ENCODE measurements around the gene ASB10. TPM values are rescaled to one million over a fixed set of nuclear protein-coding genes. Genes with fewer than 3 reads are reported as not detected.

ASB10 gene
- total RNA-seq, 2 experiments from 2014 or later: not detected

GRCh38 chr7:151141855-151142685 is 45.0 kb downstream of the ASB10 start:
- Mint-ChIP-seq H3K9me3 (no peaks in the 10 kb centered on the region), H3K27me3 (no peaks in the 10 kb centered on the region), H3K4me3 (no peak overlapping the region), H3K36me3 (no peaks in the 10 kb centered on the region), H3K4me1 (no peaks in the 10 kb centered on the region), H3K27ac (no peak overlapping the region)
- DNase-seq: no peak

DNA sequence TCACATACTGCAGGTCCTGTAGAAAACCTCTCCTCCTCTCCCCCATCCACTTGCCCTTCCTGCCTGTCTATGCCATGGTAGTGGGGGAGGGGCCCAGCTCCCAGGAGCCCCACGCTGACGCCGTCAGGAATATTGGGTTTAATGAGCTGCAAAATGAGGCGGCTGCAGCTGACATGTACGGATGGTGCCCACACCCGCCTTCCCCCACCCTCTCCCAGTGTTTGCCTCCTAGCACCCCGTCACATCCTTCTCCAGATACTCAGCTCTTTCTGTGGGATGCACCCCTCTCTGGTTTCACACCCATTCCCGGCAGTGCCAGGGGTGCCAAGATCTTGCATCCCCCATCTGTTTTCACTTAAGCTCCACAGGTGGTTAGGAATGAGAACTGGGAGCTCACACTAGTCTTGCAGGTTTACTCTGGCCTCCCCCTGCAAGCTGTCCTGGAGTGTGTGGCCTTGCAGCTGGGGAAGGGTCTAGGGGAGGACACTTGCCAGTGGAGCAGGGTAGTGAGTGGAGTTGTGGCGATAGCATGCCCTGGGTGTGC is 45.7 kb downstream of the ASB10 start:
- Mint-ChIP-seq H3K27ac (no peak overlapping the region), H3K4me3 (no peak overlapping the region), H3K27me3 (no peaks in the 10 kb centered on the region), H3K9me3 (no peaks in the 10 kb centered on the region), H3K36me3 (no peaks in the 10 kb centered on the region), H3K4me1 (no peaks in the 10 kb centered on the region)
- no peak for DNase-seq

DNA sequence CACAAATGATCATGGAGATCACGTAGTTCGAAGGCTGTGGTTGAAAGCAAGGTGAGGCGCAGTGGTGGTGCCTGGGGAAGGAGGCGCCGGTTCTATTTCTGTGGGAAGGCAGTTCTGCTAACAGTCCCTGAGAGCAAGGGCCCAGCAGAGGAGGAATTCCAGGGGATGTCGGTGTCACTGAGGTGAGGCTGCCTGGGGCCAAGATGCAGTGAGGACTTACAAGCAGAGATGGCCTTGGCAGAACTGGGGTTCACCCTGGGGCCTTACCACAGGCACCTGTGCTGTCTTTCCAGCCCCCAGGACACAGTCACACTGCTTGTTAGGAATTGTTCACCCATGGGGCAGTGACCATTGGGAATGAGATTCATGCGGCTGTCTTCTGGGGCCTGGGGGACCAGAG is 46.2 kb downstream of the ASB10 start:
- H3K36me3 Mint-ChIP-seq: no peaks in the 10 kb centered on the region
- no peak for DNase-seq
- no peaks in the 10 kb centered on the region for H3K4me1 Mint-ChIP-seq
- H3K4me3 Mint-ChIP-seq: no peak overlapping the region
- H3K27ac Mint-ChIP-seq: no peak overlapping the region
- H3K9me3 Mint-ChIP-seq: no peaks in the 10 kb centered on the region
- H3K27me3 Mint-ChIP-seq: no peaks in the 10 kb centered on the region

DNA sequence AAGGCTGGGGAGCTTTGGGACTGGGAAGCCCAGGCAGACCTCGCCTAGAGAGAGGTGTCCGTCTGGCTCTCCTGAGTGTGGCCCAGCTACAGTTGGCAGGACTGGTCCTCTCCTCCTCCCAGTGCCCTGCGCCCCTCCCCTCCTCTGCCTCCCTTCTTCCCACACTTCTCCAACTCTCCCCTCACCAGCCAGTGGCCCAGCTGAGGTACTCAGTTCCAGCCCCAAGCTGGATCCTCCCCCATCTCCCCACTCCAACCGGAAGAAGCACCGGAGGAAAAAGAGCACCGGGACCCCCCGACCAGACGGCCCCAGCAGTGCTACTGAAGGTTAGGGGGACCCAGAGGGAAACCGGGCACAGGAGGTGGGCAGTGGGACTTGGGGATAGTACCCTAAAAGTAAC is 47.3 kb downstream of the ASB10 start:
- no peaks in the 10 kb centered on the region for H3K27me3 Mint-ChIP-seq
- H3K36me3 Mint-ChIP-seq: no peaks in the 10 kb centered on the region
- DNase-seq: no peak
- H3K4me3 Mint-ChIP-seq: no peak overlapping the region
- no peaks in the 10 kb centered on the region for H3K9me3 Mint-ChIP-seq
- no peaks in the 10 kb centered on the region for H3K4me1 Mint-ChIP-seq
- H3K27ac Mint-ChIP-seq: no peak overlapping the region

- Mint-ChIP-seq H3K4me1 (no peaks in the 10 kb centered on the region), H3K4me3 (no peak overlapping the region), H3K27me3 (no peaks in the 10 kb centered on the region), H3K9me3 (no peaks in the 10 kb centered on the region), H3K27ac (no peak overlapping the region), H3K36me3 (no peaks in the 10 kb centered on the region)
- DNase-seq: no peak
These were observed 47.8 kb downstream of the ASB10 start for GRCh38 chr7:151139071-151139790.

DNA sequence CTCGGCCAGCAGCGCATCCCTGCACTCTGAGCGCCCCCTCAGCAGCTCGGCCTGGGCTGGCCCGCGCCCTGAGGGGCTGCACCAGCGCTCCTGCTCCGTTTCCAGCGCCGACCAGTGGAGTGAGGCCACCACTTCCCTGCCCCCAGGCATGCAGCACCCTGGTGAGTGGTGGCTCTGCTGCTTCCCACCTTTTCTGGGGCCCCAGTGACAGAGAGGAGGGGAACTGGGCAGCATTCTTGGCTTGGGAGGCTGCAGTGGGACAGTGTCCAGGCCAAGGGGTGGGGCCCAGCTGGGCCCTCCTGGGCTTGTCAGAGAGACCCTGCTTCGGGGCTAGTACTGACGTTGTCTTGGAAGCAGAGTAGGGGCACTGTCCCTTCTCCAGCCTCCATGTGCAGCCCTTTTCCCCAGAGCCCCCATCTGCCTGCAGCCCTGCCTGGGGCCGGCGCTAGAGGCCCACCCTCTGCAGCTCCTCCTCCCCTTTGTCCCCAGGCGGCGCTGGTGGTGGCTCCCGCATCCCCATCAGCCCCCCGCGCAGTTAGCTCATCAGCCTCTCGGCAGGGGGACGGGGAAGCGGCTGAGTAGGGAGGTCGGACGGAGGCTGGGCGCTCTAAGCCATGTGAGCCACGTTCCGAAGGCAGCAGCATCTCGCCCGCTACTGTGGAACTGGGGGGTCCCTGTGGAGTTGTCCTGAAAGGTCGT is 48.7 kb downstream of the ASB10 start:
- Mint-ChIP-seq H3K4me3 (no peak overlapping the region), H3K4me1 (no peaks in the 10 kb centered on the region), H3K36me3 (no peaks in the 10 kb centered on the region), H3K27me3 (no peaks in the 10 kb centered on the region), H3K9me3 (no peaks in the 10 kb centered on the region), H3K27ac (no peak overlapping the region)
- no peak for DNase-seq

GRCh38 chr7:151137791-151138152 is 49.3 kb downstream of the ASB10 start:
- H3K4me1 Mint-ChIP-seq: no peaks in the 10 kb centered on the region
- no peak overlapping the region for H3K27ac Mint-ChIP-seq
- no peaks in the 10 kb centered on the region for H3K36me3 Mint-ChIP-seq
- H3K27me3 Mint-ChIP-seq: no peaks in the 10 kb centered on the region
- H3K4me3 Mint-ChIP-seq: no peak overlapping the region
- no peak for DNase-seq
- H3K9me3 Mint-ChIP-seq: no peaks in the 10 kb centered on the region

- no peak for DNase-seq
- Mint-ChIP-seq H3K27ac (no peak overlapping the region), H3K9me3 (no peaks in the 10 kb centered on the region), H3K4me1 (no peaks in the 10 kb centered on the region), H3K27me3 (no peaks in the 10 kb centered on the region), H3K4me3 (no peak overlapping the region), H3K36me3 (no peaks in the 10 kb centered on the region)
These were observed 49.9 kb downstream of the ASB10 start for GRCh38 chr7:151137076-151137675.

DNA sequence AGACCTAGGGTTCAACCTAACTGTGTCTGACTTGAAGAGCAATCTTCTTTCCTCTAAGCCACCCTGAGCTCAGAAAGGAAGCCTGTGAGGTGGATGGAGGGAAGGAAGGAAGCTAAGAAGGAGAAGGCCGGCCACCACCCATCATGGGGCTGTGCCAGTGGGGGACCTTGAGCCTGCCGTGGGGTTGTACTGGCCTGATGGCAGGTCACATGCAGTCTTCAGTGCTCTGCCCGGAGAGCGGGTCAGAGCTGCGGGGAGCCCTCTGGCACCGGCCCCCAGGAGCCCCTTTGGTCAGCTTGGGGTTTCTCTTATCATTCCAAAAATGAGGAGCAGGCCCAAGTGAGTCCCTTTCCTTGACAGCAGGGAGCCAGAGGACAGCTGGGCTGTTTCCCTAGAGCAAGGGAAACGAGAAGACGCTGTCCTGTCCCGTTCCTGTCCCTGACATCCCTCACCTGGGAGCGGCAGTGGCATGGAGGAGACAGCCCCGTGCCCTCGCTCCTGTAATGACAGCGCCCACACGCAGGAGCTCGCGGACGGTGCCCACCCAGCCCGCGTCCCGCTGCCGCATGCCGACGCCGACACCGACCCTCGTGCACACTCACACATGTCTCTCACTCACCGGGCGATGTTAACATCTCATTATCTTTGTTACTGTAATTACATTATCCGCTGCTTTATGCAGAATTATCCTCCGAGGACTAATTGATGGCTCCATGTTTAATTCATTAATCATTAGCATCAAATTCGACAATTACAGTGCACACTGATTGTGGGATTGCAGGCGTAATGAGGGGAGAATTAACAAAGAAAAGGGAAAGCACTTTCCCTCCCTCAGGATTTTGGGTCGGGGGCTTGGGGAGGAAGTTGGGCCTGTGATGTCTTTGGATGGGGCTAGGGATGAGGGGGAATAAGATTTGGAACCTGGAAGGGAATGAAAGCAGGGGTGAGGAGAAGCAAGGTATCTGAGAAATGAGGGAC is 50.9 kb downstream of the ASB10 start:
- no peaks in the 10 kb centered on the region for H3K36me3 Mint-ChIP-seq
- no peak overlapping the region for H3K4me3 Mint-ChIP-seq
- no peak overlapping the region for H3K27ac Mint-ChIP-seq
- DNase-seq: no peak
- H3K9me3 Mint-ChIP-seq: no peaks in the 10 kb centered on the region
- no peaks in the 10 kb centered on the region for H3K4me1 Mint-ChIP-seq
- no peaks in the 10 kb centered on the region for H3K27me3 Mint-ChIP-seq

GRCh38 chr7:151135525-151135845 is 51.6 kb downstream of the ASB10 start:
- no peaks in the 10 kb centered on the region for H3K4me1 Mint-ChIP-seq

DNA sequence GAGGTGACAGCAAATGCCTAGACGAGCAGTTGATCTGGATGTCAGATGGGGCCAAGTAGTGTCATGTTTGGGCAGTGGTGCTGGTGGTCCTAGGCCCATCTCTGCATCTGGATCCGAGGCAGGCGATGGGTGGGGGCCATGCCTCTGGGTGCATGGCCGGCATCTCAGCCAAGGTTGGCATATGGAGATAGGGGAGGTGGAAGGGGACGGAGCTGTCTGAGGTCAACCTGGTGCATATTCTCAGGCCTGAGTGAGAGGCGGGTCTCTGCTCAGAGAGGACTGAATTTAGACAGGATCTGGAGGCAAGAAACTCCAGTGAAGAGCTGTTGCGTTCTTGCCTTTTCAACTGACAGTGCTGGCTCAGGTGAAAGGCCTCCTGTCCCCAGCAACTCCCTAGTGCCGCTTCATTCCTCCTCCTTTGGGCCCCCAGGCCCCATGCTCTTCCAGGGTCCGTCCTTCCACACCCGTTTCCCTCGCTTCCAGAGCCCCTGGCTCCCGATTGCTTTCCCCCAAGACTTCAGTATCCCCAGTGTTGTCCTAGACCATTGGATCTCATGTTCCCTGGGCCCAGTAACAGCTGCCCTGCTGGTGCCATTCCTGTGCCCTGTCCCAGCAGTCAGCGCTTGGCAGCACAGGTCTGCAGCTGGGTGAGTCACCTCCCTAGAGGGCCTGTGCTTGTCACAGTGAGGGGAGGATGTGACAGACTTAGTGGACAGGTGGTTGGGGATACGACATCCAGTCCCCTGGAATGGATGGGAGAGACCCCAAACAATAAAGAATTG is 52.1 kb downstream of the ASB10 start:
- Mint-ChIP-seq H3K27me3 (no peaks in the 10 kb centered on the region), H3K9me3 (no peaks in the 10 kb centered on the region), H3K4me1 (no peaks in the 10 kb centered on the region), H3K27ac (no peak overlapping the region), H3K4me3 (no peak overlapping the region), H3K36me3 (peaks cover 2% of the 10 kb centered on the region)
- no peak for DNase-seq

More at GRCh38 chr7:151135525-151135845, 51.6 kb downstream of the ASB10 start:
- Mint-ChIP-seq H3K4me3 (no peak overlapping the region), H3K27ac (no peak overlapping the region), H3K27me3 (no peaks in the 10 kb centered on the region), H3K9me3 (no peaks in the 10 kb centered on the region), H3K36me3 (no peaks in the 10 kb centered on the region)
- no peak for DNase-seq

DNA sequence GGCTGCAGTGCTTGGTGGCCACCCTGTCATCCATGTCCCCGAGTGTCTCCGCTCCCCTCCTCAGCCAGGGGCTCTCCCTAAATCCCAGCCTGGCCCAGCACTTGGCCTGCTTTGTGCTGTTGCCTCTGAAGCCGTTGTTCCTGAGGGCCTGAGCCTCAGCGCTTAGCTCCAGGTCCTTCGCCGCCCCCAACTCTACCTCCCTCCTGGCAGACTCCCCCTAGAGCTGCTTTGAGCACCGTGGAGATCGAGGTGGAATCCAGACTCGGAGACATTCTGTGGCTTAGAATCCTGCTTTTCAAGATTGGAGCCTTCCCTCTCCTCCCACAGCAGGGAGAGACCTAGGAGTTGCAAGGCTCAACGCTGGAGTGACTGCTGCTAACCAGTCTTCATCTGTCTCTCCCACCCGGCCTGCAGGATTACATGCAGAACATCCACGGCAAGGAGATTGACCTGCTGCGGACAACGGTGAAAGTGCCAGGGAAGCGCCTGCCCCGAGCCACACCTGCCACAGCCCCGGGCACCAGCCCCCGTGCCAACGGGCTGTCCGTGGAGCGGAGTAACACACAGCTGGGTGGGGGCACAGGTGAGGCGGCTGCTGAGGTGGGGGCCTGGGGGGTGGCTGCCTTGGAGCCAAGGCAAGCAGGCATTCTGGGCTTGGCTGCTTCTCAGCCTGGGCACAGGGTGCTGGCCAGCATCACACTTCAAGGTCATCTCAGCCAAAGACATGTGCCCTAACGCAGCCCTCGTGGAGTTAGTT is 52.9 kb downstream of the ASB10 start:
- DNase-seq: no peak
- H3K9me3 Mint-ChIP-seq: no peaks in the 10 kb centered on the region
- no peak overlapping the region for H3K27ac Mint-ChIP-seq
- no peaks in the 10 kb centered on the region for H3K4me1 Mint-ChIP-seq
- peaks cover 2% of the 10 kb centered on the region for H3K36me3 Mint-ChIP-seq
- H3K27me3 Mint-ChIP-seq: no peaks in the 10 kb centered on the region
- no peak overlapping the region for H3K4me3 Mint-ChIP-seq
